Endothelial cell of umbilical vein (primary cell): ENCODE data around the gene SENP5. TPM values are rescaled to one million over a fixed set of nuclear protein-coding genes. Genes with fewer than 3 reads are reported as not detected.
A peak's percentile ranks its signal among the peaks of the same experiment; 100 is the strongest.

ENCODE experiments used
- BruUV-seq: library from RNA; stranded (reverse); fragments of 400-500 nt; replicated peaks from 2 replicates; lab custom pipeline; 2021; lab: Mats Ljungman, UMichigan
- CTCF ChIA-PET: fragments of 300-600, 350-600 bp; sonication (Branson Sonifier 250); formaldehyde crosslinking; loops from one replicate; lab custom pipeline; 2021; ENCODE audit warnings: antibody characterized with exemption, inconsistent platforms; lab: Charles Lee
- POLR2A ChIA-PET: fragments of 300-600, 350-600 bp; sonication (Branson Sonifier 250); formaldehyde crosslinking; loops from one replicate; lab custom pipeline; 2021; ENCODE audit warnings: antibody characterized with exemption, inconsistent platforms; lab: Charles Lee
- DNase-seq: peaks from one replicate; pipeline ENCODE4 v3.0.0-alpha.2; 2011; ENCODE audit warnings: low read depth, low spot score
- FAIRE-seq: peaks from 2 replicates; lab custom pipeline; 2011; peaks lifted over from hg19 to GRCh38; lab: Jason Lieb, UNC
- H2AFZ ChIP-seq: 2 replicates; pipeline ENCODE4 v1.6.0; 2012; ENCODE audit warnings: low read depth, low read length, control low read depth, inconsistent platforms
- H3K27ac ChIP-seq: 2 replicates; pipeline ENCODE4 v1.5.1; 2011; ENCODE audit warnings: low read depth, mild to moderate bottlenecking, control low read depth, low read length, moderate library complexity; ENCODE audit not compliant: insufficient read depth
- H3K27me3 ChIP-seq, 2 experiments: 2 replicates each; pipeline versions ENCODE4 v1.6.0 to v1.6.1; 2011; ENCODE audit warnings: low read length in 2 of 2, mixed read lengths in 1 of 2; ENCODE audit not compliant: control insufficient read depth in 2 of 2, insufficient read depth in 2 of 2
- H3K36me3 ChIP-seq, 2 experiments: 2 replicates in 1 of 2; 3 replicates in 1 of 2; pipeline ENCODE4 v1.5.1; 2011; ENCODE audit warnings: low read length in 2 of 2, mild to moderate bottlenecking in 1 of 2, moderate library complexity in 1 of 2; ENCODE audit not compliant: control insufficient read depth in 2 of 2, insufficient read depth in 2 of 2; ENCODE audit errors: extremely low read depth in 1 of 2
- H3K4me1 ChIP-seq: 3 replicates; pipeline ENCODE4 v1.5.1; 2011; ENCODE audit warnings: mild to moderate bottlenecking, low read length; ENCODE audit not compliant: control insufficient read depth, insufficient read depth; ENCODE audit errors: extremely low read depth
- H3K4me2 ChIP-seq: 2 replicates; pipeline ENCODE4 v1.6.1; 2011; ENCODE audit warnings: low read length, control low read depth, mixed read lengths; ENCODE audit not compliant: insufficient read depth
- H3K4me3 ChIP-seq, 3 experiments: fragments of 200-600 bp in 1 of 3; sonication (generic), shearing (Covaris generic) in 1 of 3; replicated peaks in 1 of 3; 2 replicates each; pipeline ENCODE4 v1.5.1; 2011 to 2016; ENCODE audit warnings: control low read depth in 3 of 3, low read length in 3 of 3, mild to moderate bottlenecking in 2 of 3, inconsistent platforms in 1 of 3, low read depth in 1 of 3, moderate library complexity in 1 of 3; ENCODE audit not compliant: insufficient read depth in 1 of 3
- H3K79me2 ChIP-seq: 2 replicates; pipeline ENCODE4 v1.6.0; 2012; ENCODE audit warnings: low read length, inconsistent platforms; ENCODE audit not compliant: control insufficient read depth, insufficient read depth
- H3K9ac ChIP-seq: replicated peaks from 2 replicates; pipeline ENCODE3; 2011; ENCODE audit warnings: low read length, control low read depth; ENCODE audit not compliant: insufficient read depth; ENCODE audit errors: extremely low read depth
- H3K9me1 ChIP-seq: replicated peaks from 3 replicates; pipeline ENCODE4 v1.6.0; 2011; ENCODE audit warnings: mild to moderate bottlenecking, low read length; ENCODE audit not compliant: control insufficient read depth, insufficient read depth; ENCODE audit errors: extremely low read depth
- H3K9me3 ChIP-seq: replicated peaks from 2 replicates; pipeline ENCODE4 v1.5.1; 2012; ENCODE audit warnings: low read length, inconsistent platforms; ENCODE audit not compliant: control insufficient read depth, insufficient read depth
- H4K20me1 ChIP-seq: replicated peaks from 2 replicates; pipeline ENCODE3; 2011; ENCODE audit warnings: mild to moderate bottlenecking, low read length; ENCODE audit not compliant: control insufficient read depth, insufficient read depth; ENCODE audit errors: extremely low read depth
- CTCF ChIP-seq, 2 donors: IDR thresholded peaks; 1 replicate in 1 of 2; 2 replicates in 1 of 2; pipeline ENCODE4 v1.5.1; 2011; ENCODE audit warnings: low read length in 2 of 2, mild to moderate bottlenecking in 2 of 2, moderate library complexity in 2 of 2, control low read depth in 1 of 2, inconsistent platforms in 1 of 2, low read depth in 1 of 2; ENCODE audit not compliant: insufficient read depth in 1 of 2; ENCODE audit errors: extremely low read depth in 1 of 2
- EZH2 ChIP-seq: IDR thresholded peaks from 2 replicates; pipeline ENCODE4 v1.6.1; 2012; ENCODE audit warnings: borderline replicate concordance, low read depth, mild to moderate bottlenecking, moderate library complexity, low read length, inconsistent platforms; ENCODE audit not compliant: severe bottlenecking
- JUN ChIP-seq: IDR thresholded peaks from 2 replicates; pipeline ENCODE4 v1.6.1; 2011; ENCODE audit warnings: borderline replicate concordance, low read depth; ENCODE audit not compliant: insufficient read length, insufficient read depth
- MAX ChIP-seq: IDR thresholded peaks from 2 replicates; pipeline ENCODE4 v1.6.1; 2011; ENCODE audit not compliant: insufficient read depth, insufficient read length
- POLR2A ChIP-seq: IDR thresholded peaks from 2 replicates; pipeline ENCODE4 v1.6.1; 2012; ENCODE audit warnings: low read depth, mild to moderate bottlenecking, control low read depth, low read length
- POLR2AphosphoS5 ChIP-seq: IDR thresholded peaks from 2 replicates; pipeline ENCODE4 v1.6.1; 2012; ENCODE audit warnings: low read depth, mild to moderate bottlenecking, control low read depth, low read length, moderate library complexity; ENCODE audit not compliant: insufficient read depth
- dilution Hi-C: fragments of 300-500 bp; cut with MboI; formaldehyde crosslinking; loops from one replicate; pipeline ENCODE4 v1.15.0; 2019; ENCODE audit warnings: low sequenced_read_pairs; ENCODE audit not compliant: extremely low pct_ligation_motif_present
- intact Hi-C: fragments of 100-400 bp; cut with micrococcal nuclease; formaldehyde crosslinking; loops from one replicate; pipeline ENCODE4 v1.10.0; 2022
- polyA plus RNA-seq, 4 experiments: library from polyadenylated mRNA; depleted of rRNA in 3 of 4; stranded (reverse) in 3 of 4; unstranded in 1 of 4; fragments of >200 nt; gene quantifications; 2 replicates each; pipeline versions ENCODE4 v1.2.1 to v1.2.3, GENCODE V29; 2011 to 2012; ENCODE audit warnings: missing spikeins in 1 of 4
- total RNA-seq: library from RNA; stranded (reverse); gene quantifications from 2 replicates; pipeline ENCODE4 v1.2.3, GENCODE V29; 2021

The SENP5 gene
- total and polyA plus RNA-seq, 2 donors (not counting 3 experiments of a cell fraction or from before 2014, with no cell fraction given): 7.9 to 33.5 TPM

GRCh38 chr3:196941729-196942225 lies 74.1 kb downstream of the SENP5 start:
- Histone ChIP-seq H4K20me1 (no peaks in the 10 kb centered on the region), H3K4me2 (peak overlapping the region; percentile 90), H2AFZ (peak overlapping the region; percentile 41), H3K4me3 (peak overlapping the region; percentile 73 to 93 (median 85)), H3K27me3 (no peaks in the 10 kb centered on the region), H3K9me3 (no peaks in the 10 kb centered on the region), H3K4me1 (peaks cover 16% of the 10 kb centered on the region), H3K79me2 (peaks cover 52% of the 10 kb centered on the region), H3K9ac (peak overlapping the region; percentile 87), H3K9me1 (no peaks in the 10 kb centered on the region), H3K27ac (peak overlapping the region; percentile 76), H3K36me3 (peaks cover 6 to 10% of the 10 kb centered on the region in 2 experiments)
- CTCF ChIA-PET: interaction anchor here (0.5 to 2.6 kb wide), 9 partner anchors 8 to 419 kb away, joined by 3 to 15 read pairs (median 4); partner anchors contain the start of genes PAK2 and SENP5
- FAIRE-seq: no peak
- intact Hi-C loops (loop anchor here (1.0 to 2.0 kb wide), 5 partner anchors 27 to 413 kb away; partner anchors contain the start of genes FBXO45, PIGZ, SENP5 and WDR53), dilution Hi-C loops (no loop called here)
- POLR2A ChIA-PET: interaction anchor here (1.2 kb wide), 1 partner anchor 74 kb away, joined by 5 read pairs; no protein-coding TSS in a partner anchor
- BruUV-seq: TSS peak; percentile 68
- no peak for DNase-seq
- no peak for TF ChIP-seq JUN
- TF ChIP-seq MAX: no peak
- no peak for TF ChIP-seq EZH2
- no peak for TF ChIP-seq POLR2A
- no peak for TF ChIP-seq CTCF (IDR thresholded peaks at IDR 0.05; ENCODE audit: extremely low read depth in 1 of 2, insufficient read depth in 1 of 2, low read depth in 1 of 2, low read length in 2 of 2)
- TF ChIP-seq POLR2AphosphoS5: no peak
